BLaER1 (cell line): ENCODE measurements around the gene PLCD1.

Experiments
- H3K27ac ChIP-seq: shearing (Covaris generic); formaldehyde crosslinking; 2 replicates; pipeline ENCODE4 v1.8.1; 2022
- H3K27me3 ChIP-seq: shearing (Covaris generic); formaldehyde crosslinking; 2 replicates; pipeline ENCODE4 v1.8.1; 2022
- H3K36me3 ChIP-seq: shearing (Covaris generic); formaldehyde crosslinking; 2 replicates; pipeline ENCODE4 v1.8.1; 2022
- H3K4me1 ChIP-seq: shearing (Covaris generic); formaldehyde crosslinking; 2 replicates; pipeline ENCODE4 v1.8.1; 2022
- H3K4me2 ChIP-seq: shearing (Covaris generic); formaldehyde crosslinking; 2 replicates; pipeline ENCODE4 v1.8.1; 2022
- H3K4me3 ChIP-seq: shearing (Covaris generic); formaldehyde crosslinking; 2 replicates; pipeline ENCODE4 v1.8.1; 2022
- H3K9ac ChIP-seq: shearing (Covaris generic); formaldehyde crosslinking; 2 replicates; pipeline ENCODE4 v1.8.1; 2022
- H3K9me3 ChIP-seq: shearing (Covaris generic); formaldehyde crosslinking; 2 replicates; pipeline ENCODE4 v1.8.1; 2022
- H4K20me1 ChIP-seq: shearing (Covaris generic); formaldehyde crosslinking; 2 replicates; pipeline ENCODE4 v1.8.1; 2022
- Cebpa-rat ChIP-seq: shearing (Covaris generic); IDR thresholded peaks from 2 replicates; pipeline ENCODE4 v1.8.1; 2022

The PLCD1 gene

DNA sequence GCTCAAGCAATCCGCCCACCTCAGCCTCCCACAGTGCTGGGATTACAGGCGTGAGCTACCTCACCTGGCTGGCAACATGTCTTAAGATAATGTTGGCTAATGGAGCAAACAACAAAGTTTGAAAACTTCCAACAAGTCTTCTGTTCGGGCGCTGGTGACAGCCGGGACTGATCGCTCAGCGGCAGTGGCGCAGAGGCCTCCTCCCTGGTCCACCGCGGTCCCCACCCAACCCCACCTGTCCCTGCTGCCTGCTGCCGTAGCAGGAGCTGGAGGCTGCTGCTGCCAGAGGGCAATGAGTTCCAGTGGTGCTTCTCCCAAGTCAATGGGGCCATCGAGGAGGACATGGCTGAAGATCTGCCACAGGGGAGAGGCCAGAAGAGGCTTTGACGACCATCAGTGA lies 21.7 kb upstream of the PLCD1 start:
- Histone ChIP-seq H3K27ac (no peak overlapping the region), H3K4me3 (no peak overlapping the region), H3K36me3 (no peaks in the 10 kb centered on the region), H3K4me2 (no peak overlapping the region), H3K27me3 (no peaks in the 10 kb centered on the region), H3K4me1 (peaks cover 16% of the 10 kb centered on the region), H4K20me1 (no peaks in the 10 kb centered on the region), H3K9ac (no peak overlapping the region), H3K9me3 (peaks cover 23% of the 10 kb centered on the region)
- no peak for TF ChIP-seq Cebpa-rat

DNA sequence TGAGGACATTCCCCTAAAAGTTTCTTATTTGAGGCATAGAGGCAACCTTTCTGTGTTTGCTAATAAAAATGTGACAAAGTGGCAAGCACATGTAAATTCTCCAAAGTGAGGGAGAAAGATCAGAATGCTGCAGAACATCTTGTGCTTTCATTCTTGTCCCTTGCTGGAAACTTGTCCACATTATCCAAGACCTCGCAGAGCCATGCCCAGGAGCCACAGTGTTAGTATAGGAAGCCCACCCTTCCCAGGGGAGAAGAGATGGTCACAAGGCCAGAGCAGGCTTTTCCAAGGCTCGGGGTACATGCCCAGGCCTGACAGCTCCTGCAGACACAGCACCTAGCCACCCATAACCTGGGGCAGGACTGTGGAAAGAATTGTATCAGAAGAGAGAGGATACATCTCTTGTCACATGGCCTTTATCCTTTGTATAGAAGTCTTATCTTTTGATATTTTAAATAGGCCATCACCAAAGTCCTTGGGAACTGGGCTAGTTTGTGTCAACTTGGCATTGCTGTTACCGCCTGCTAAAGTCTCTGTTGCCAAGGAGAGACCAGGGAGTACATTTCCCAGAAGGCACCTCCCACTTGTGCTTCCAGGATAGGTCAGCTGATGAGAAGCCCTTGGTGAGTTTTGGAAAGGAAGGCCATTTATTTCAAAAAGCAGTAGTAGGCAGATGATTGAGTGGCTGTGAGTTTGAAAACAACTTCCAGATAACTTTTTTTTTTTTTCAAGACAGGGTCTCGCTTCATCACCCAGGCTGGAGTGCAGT lies 20.1 kb upstream of the PLCD1 start:
- TF ChIP-seq Cebpa-rat: no peak
- no peak overlapping the region for H3K4me3 ChIP-seq
- peaks cover 23% of the 10 kb centered on the region for H3K9me3 ChIP-seq

DNA sequence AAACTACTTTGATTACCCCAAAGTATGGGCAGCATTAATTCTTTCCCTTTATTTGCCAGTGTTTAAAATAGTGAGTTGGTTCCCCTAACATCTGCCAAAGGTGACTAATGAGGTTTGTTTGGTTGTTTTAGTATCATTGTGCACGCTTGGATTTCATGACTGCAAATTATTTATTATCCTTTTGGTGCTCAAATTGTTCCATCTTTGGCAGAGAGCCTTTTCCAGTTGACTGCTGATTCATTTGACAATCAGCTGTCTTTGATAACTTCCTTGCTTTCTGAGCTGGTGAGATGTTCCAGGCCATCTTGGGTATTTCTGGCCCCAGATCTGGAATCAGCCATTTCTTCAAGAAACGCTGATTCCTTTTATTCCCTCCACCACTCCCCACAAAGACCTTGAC lies 18.5 kb upstream of the PLCD1 start:
- no peak overlapping the region for H3K9ac ChIP-seq
- no peak for TF ChIP-seq Cebpa-rat
- no peak overlapping the region for H3K4me3 ChIP-seq
- H3K4me2 ChIP-seq: no peak overlapping the region
- H3K9me3 ChIP-seq: peaks cover 18% of the 10 kb centered on the region
- no peaks in the 10 kb centered on the region for H4K20me1 ChIP-seq
- H3K27me3 ChIP-seq: no peaks in the 10 kb centered on the region
- no peak overlapping the region for H3K27ac ChIP-seq
- H3K4me1 ChIP-seq: no peaks in the 10 kb centered on the region
- no peaks in the 10 kb centered on the region for H3K36me3 ChIP-seq

More for the DNA sequence above, 20.1 kb upstream of the PLCD1 start:
- Histone ChIP-seq H3K4me2 (no peak overlapping the region), H3K27me3 (no peaks in the 10 kb centered on the region), H3K4me1 (peaks cover 6% of the 10 kb centered on the region), H4K20me1 (no peaks in the 10 kb centered on the region), H3K27ac (no peak overlapping the region), H3K36me3 (no peaks in the 10 kb centered on the region), H3K9ac (no peak overlapping the region)

DNA sequence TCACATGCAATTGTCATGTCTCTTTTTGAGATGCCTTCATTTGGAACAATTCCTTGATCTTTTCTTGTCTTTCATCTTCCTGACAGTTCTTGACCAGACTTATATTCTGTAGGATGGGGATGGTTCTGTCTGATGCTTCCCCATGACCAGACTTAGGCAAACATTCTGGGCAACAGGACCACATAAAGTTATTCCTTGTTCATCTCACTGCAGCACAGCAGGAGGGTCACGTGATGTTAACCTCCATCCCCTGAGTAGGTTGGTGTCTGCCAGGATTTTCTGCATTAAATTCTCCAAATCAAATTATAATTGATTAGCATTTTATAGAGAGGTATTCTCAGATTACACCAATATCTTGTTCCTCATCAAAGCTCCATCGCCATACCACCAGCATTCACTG lies 17.4 kb upstream of the PLCD1 start:
- no peak overlapping the region for H3K4me3 ChIP-seq
- no peaks in the 10 kb centered on the region for H3K27me3 ChIP-seq
- no peak overlapping the region for H3K4me2 ChIP-seq

DNA sequence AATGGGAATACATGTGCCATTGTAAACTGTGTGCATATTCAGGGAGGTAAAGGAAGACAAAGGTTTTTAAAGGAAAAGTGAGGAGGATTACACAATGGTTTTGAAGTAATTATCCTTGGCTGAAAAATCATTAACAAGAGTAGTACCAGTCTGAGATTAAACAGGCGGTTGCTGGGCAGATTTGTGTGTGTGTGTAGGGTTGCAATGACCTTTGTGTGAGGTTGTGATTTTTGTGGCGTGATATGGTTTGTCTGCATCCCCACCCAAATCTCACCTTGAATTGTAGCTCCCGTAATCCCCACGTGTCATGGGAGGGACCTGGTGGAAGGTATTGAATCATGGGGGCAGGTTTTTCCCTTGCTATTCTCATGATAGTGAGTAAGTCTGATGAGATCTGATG lies 16.6 kb upstream of the PLCD1 start:
- H3K36me3 ChIP-seq: no peaks in the 10 kb centered on the region
- H3K4me1 ChIP-seq: no peaks in the 10 kb centered on the region
- H3K4me2 ChIP-seq: no peak overlapping the region
- H4K20me1 ChIP-seq: no peaks in the 10 kb centered on the region
- H3K27me3 ChIP-seq: no peaks in the 10 kb centered on the region
- H3K9me3 ChIP-seq: no peaks in the 10 kb centered on the region
- no peak for TF ChIP-seq Cebpa-rat
- no peak overlapping the region for H3K27ac ChIP-seq
- no peak overlapping the region for H3K4me3 ChIP-seq
- H3K9ac ChIP-seq: no peak overlapping the region

More for the DNA sequence above, 17.4 kb upstream of the PLCD1 start:
- H4K20me1 ChIP-seq: no peaks in the 10 kb centered on the region
- H3K9ac ChIP-seq: no peak overlapping the region
- H3K36me3 ChIP-seq: no peaks in the 10 kb centered on the region
- no peak for TF ChIP-seq Cebpa-rat
- H3K4me1 ChIP-seq: no peaks in the 10 kb centered on the region
- no peak overlapping the region for H3K27ac ChIP-seq
- peaks cover 8% of the 10 kb centered on the region; the same call in 1 of the 2 replicates for H3K9me3 ChIP-seq

DNA sequence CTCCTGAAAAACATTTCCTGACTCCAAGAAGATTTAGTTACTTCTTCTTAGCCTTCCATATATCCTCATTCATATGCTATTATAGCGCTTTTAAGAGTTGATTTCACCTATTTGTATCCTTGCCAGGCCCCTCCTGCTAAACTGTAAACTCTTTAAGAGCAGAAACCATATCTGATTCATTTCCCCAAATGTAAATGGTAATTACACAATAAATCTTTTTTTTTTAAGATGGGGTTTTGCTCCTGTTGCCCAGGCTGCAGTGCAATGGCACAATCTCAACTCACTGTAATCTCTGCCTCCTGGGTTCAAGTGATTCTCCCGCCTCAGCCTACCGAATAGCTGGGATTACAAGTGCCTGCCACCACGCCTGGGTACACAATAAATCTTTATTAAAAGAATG lies 14.0 kb upstream of the PLCD1 start:
- H4K20me1 ChIP-seq: no peaks in the 10 kb centered on the region
- H3K4me2 ChIP-seq: no peak overlapping the region
- peaks cover 21% of the 10 kb centered on the region for H3K4me1 ChIP-seq
- no peaks in the 10 kb centered on the region for H3K36me3 ChIP-seq
- no peaks in the 10 kb centered on the region for H3K27me3 ChIP-seq
- no peak overlapping the region for H3K9ac ChIP-seq
- no peaks in the 10 kb centered on the region for H3K9me3 ChIP-seq
- H3K27ac ChIP-seq: no peak overlapping the region
- H3K4me3 ChIP-seq: no peak overlapping the region
- no peak for TF ChIP-seq Cebpa-rat

DNA sequence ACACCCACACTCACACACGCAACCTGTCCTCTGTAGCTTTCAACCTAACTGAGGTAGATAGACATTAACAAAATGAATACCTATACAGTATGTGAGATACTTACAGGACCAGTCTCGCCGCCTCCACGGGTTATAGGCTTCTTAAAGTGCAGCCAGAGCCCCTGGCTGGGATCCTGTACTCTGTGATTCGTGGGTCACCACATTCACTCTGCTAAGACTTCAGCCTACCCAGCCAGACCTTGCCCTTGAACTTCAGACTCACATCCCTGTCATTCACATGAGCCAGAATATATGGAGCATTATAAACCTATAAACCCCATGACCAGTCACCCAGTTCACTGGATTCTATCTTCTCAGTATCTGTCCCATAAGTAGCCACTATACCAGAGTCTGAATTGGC lies 11.0 kb upstream of the PLCD1 start:
- peak overlapping the region; percentile 99 for H3K4me2 ChIP-seq
- H3K27me3 ChIP-seq: no peaks in the 10 kb centered on the region
- no peaks in the 10 kb centered on the region for H3K9me3 ChIP-seq
- H3K4me3 ChIP-seq: no peak overlapping the region
- no peak overlapping the region for H3K9ac ChIP-seq
- TF ChIP-seq Cebpa-rat: no peak
- H3K36me3 ChIP-seq: no peaks in the 10 kb centered on the region
- H3K4me1 ChIP-seq: peaks cover 26% of the 10 kb centered on the region
- H4K20me1 ChIP-seq: no peaks in the 10 kb centered on the region
- H3K27ac ChIP-seq: no peak overlapping the region

DNA sequence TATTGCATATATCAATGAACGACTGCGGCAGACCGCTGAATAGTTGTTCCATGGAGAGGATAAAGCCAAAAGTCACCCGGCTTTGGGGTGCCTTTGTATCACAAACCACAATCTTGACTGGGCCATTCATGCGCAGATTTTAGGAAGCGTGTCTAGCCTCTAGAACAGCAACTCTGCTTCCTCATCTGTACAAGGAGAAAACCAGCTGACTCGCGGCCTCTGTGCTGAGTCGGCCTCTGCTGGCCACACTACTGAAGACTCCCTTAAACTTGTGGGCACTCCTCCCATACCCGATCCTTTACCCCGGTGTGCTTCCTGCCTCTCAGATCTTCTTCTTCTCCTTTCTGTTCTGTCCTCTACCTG lies 10.4 kb upstream of the PLCD1 start:
- Histone ChIP-seq H4K20me1 (no peaks in the 10 kb centered on the region), H3K27ac (no peak overlapping the region), H3K4me2 (peak overlapping the region; percentile 99), H3K4me1 (peaks cover 26% of the 10 kb centered on the region), H3K9me3 (no peaks in the 10 kb centered on the region), H3K27me3 (no peaks in the 10 kb centered on the region), H3K36me3 (no peaks in the 10 kb centered on the region), H3K4me3 (peak overlapping the region; percentile 68), H3K9ac (no peak overlapping the region)
- TF ChIP-seq Cebpa-rat: no peak

DNA sequence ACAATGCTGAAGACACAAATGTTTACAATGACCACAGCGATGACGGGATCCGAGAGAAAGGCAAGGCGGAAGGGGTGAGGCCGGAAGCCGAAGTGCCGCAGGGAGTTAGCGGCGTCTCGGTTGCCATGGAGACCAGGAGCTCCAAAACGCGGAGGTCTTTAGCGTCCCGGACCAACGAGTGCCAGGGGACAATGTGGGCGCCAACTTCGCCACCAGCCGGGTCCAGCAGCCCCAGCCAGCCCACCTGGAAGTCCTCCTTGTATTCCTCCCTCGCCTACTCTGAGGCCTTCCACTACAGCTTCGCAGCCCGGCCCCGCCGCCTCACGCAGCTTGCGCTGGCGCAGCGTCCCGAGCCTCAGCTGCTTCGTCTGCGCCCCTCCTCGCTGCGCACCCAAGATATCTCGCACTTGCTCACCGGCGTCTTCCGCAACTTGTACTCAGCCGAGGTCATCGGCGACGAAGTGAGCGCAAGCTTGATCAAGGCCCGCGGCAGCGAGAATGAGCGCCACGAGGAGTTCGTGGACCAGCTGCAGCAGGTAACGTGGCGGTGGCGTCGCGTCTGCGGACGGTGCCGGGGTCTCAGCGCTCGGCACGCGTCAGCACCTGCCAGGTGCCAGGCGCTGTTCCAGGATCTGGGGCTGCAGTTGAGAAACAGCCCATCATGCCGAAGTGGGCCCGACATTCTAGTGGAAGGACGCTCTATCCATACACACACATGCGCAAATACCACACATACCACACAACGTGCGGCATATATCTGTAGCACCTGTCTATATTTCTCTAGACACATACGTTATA lies 9.9 kb upstream of the PLCD1 start, which contains the start of gene DLEC1:
DLEC1 (plus strand) TSS at position 108 of the 798 bp plus-strand sequence; CDS start at position 126, 18 bp downstream.
- Histone ChIP-seq H3K4me2 (peak within 1 kb of the TSS; percentile 99), H4K20me1 (no peaks in the 10 kb centered on the region), H3K27ac (no peak within 1 kb of the TSS), H3K27me3 (no peaks in the 10 kb centered on the region), H3K9ac (peak within 1 kb of the TSS; percentile 25; the same call in 1 of the 2 replicates), H3K36me3 (no peaks in the 10 kb centered on the region), H3K4me3 (peak within 1 kb of the TSS; percentile 68), H3K4me1 (peaks cover 26% of the 10 kb centered on the region), H3K9me3 (no peaks in the 10 kb centered on the region)
- no peak for TF ChIP-seq Cebpa-rat

DNA sequence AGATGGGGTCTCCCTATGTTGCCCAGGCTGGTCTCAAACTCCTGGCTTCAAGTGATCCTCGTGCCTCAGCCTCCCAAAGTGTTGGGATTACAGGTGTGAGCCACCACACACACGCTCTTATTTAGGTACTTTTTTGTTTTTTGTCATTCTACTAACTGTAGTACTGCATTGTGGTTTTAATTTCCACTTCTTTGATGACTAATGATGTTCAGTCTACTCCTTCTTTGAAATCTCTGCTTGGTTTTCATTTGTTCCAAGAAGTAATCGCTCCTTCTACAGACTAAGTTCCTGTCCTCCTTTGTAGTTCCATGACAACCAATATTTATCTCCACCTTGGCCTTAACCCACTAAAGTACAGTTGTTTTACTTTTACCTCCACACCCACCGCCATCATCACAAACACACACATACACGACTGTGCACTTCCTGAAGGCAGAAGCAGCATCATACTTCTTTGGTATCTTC lies 9.0 kb upstream of the PLCD1 start:
- no peaks in the 10 kb centered on the region for H3K36me3 ChIP-seq
- H3K9me3 ChIP-seq: no peaks in the 10 kb centered on the region
- H3K27ac ChIP-seq: no peak overlapping the region
- H3K4me2 ChIP-seq: peak overlapping the region; percentile 99
- no peaks in the 10 kb centered on the region for H4K20me1 ChIP-seq
- peak overlapping the region; percentile 68 for H3K4me3 ChIP-seq
- TF ChIP-seq Cebpa-rat: no peak
- H3K9ac ChIP-seq: no peak overlapping the region
- peaks cover 26% of the 10 kb centered on the region for H3K4me1 ChIP-seq
- H3K27me3 ChIP-seq: no peaks in the 10 kb centered on the region
